Gastrocnemius medialis (tissue), 4 donors: ENCODE measurements around the gene TTLL12. TPM values are rescaled to one million over a fixed set of nuclear protein-coding genes. Genes with fewer than 3 reads are reported as not detected.

Experiments
- ATAC-seq, 2 donors: fragments of 150-250 bp; one replicate each; pipeline ENCODE4 v1.9.1; 2016
- DNase-seq, 2 donors: peaks; one replicate each; pipeline ENCODE4 v3.0.0-alpha.2; 2019
- H3K27ac ChIP-seq, 4 donors: fragments of 200-600 bp; sonication (generic); 1 replicate in 1 of 4; 2 replicates in 3 of 4; pipeline ENCODE4 v1.5.1; 2016 to 2018; ENCODE audit warnings: mild to moderate bottlenecking in 2 of 4, moderate library complexity in 1 of 4
- H3K27me3 ChIP-seq, 3 donors: fragments of 200-600 bp; sonication (generic) in 2 of 3; 1 replicate in 1 of 3; 2 replicates in 2 of 3; pipeline versions ENCODE4 v1.5.1 to v1.6.0; 2016 to 2019; ENCODE audit warnings: mild to moderate bottlenecking in 1 of 3, moderate library complexity in 1 of 3
- H3K36me3 ChIP-seq, 2 donors: fragments of 200-600 bp; sonication (generic) in 1 of 2; one replicate each; pipeline ENCODE4 v1.5.1; 2017 to 2018
- H3K4me1 ChIP-seq, 2 donors: fragments of 200-600 bp; sonication (generic) in 1 of 2; one replicate each; pipeline ENCODE4 v1.5.1; 2016 to 2017; ENCODE audit warnings: mild to moderate bottlenecking in 2 of 2
- H3K4me3 ChIP-seq, 4 donors: fragments of 200-600 bp; sonication (generic) in 3 of 4; 1 replicate in 1 of 4; 2 replicates in 3 of 4; pipeline ENCODE4 v1.5.1; 2016 to 2019; ENCODE audit warnings: mild to moderate bottlenecking in 2 of 4
- H3K9me3 ChIP-seq, 3 donors: fragments of 200-600 bp; sonication (generic) in 2 of 3; 1 replicate in 1 of 3; 2 replicates in 2 of 3; pipeline ENCODE4 v1.5.1; 2016 to 2019
- CTCF ChIP-seq, 5 experiments: fragments of 450-650 bp in 3 of 5; fragments of 200-600 bp in 2 of 5; sonication (generic) in 2 of 5; IDR thresholded peaks in 4 of 5; conservative IDR thresholded peaks in 1 of 5; 1 replicate in 4 of 5; 2 replicates in 1 of 5; pipeline ENCODE4 v1.5.1; 2016 to 2019; ENCODE audit warnings: antibody characterized with exemption in 5 of 5, mild to moderate bottlenecking in 3 of 5, moderate library complexity in 3 of 5
- POLR2A ChIP-seq, 2 donors: fragments of 450-650 bp; IDR thresholded peaks; one replicate each; pipeline ENCODE4 v1.6.1; 2017; ENCODE audit warnings: antibody characterized with exemption in 2 of 2, mild to moderate bottlenecking in 2 of 2, moderate library complexity in 2 of 2
- in situ Hi-C, 4 donors: fragments of 200-750 bp; cut with MboI; loops; one replicate each; pipeline versions ENCODE4 v1.15.0 to v1.8.0; 2017; ENCODE audit warnings: low sequenced_read_pairs in 4 of 4
- intact Hi-C: fragments of 100-400 bp; cut with DNase I; formaldehyde crosslinking; loops from one replicate; pipeline ENCODE4 v1.15.1; 2023; ENCODE audit warnings: low total_unique reads
- total RNA-seq, 4 donors: library from RNA; depleted of rRNA; stranded (reverse); fragments of >200 nt; gene quantifications; one replicate each; pipeline versions ENCODE4 v1.1.0 to v1.2.3, GENCODE V29; 2016

The TTLL12 gene
- total RNA-seq, 4 donors from 2014 or later, result 13.7 to 41.8 (median 19.6) TPM

- Histone ChIP-seq H3K4me3 (no peak overlapping the region), H3K27ac (no peak overlapping the region), H3K36me3 (no peaks in the 10 kb centered on the region), H3K9me3 (no peaks in the 10 kb centered on the region), H3K4me1 (peaks cover 10 to 12% of the 10 kb centered on the region in 2 donors), H3K27me3 (peaks cover 0 to under 1% (median 0%) of the 10 kb centered on the region in 3 donors)
- intact Hi-C loops (no loop called here), in situ Hi-C loops (no loop called here)
- no peak for ATAC-seq
- TF ChIP-seq CTCF (IDR thresholded peaks at IDR 0.05 in 4 of 5, conservative IDR thresholded peaks at IDR 0.05 in 1 of 5), result no peak
- no peak for TF ChIP-seq POLR2A (IDR thresholded peaks at IDR 0.05)
- DNase-seq, result no peak
These were observed 2.1 kb upstream of the TTLL12 start for GRCh38 chr22:43188829-43189545.

- ATAC-seq (peak; percentile 83 to 88), DNase-seq (peak; percentile 84 to 94)
- in situ Hi-C loops, result no loop called here
- H3K36me3 ChIP-seq, result no peaks in the 10 kb centered on the region
- peak overlapping the region; percentile 77 to 87 (median 80) for H3K27ac ChIP-seq
- intact Hi-C loops, result loop anchor here (2.0 kb wide), 1 partner anchor 45 kb away; the partner anchor contains the start of gene MCAT
- TF ChIP-seq CTCF (IDR thresholded peaks at IDR 0.05 in 4 of 5, conservative IDR thresholded peaks at IDR 0.05 in 1 of 5) (peak; percentile 55 to 81 (median 75)), POLR2A (IDR thresholded peaks at IDR 0.05) (peak; percentile 37 to 45)
- H3K27me3 ChIP-seq, result no peaks in the 10 kb centered on the region
- peaks cover 10 to 12% of the 10 kb centered on the region in 2 donors for H3K4me1 ChIP-seq
- peak overlapping the region; percentile 56 to 66 (median 62) for H3K4me3 ChIP-seq
- no peaks in the 10 kb centered on the region for H3K9me3 ChIP-seq
These were observed 501 bp upstream of the TTLL12 start for GRCh38 chr22:43187171-43188099.

GRCh38 chr22:43185860-43186261 is 1.1 kb downstream of the TTLL12 start:
- peak; percentile 15 to 33 for DNase-seq
- intact Hi-C loops (loop anchor here (1.0 to 2.0 kb wide), 2 partner anchors 34 to 43 kb away; partner anchors contain the start of gene MCAT), in situ Hi-C loops (no loop called here)
- Histone ChIP-seq H3K27ac (peak overlapping the region in 3 of 4 donors; percentile 68 to 86 (median 76)), H3K4me3 (peak overlapping the region; percentile 54 to 76 (median 70)), H3K4me1 (peaks cover 10 to 12% of the 10 kb centered on the region in 2 donors), H3K36me3 (no peaks in the 10 kb centered on the region), H3K9me3 (no peaks in the 10 kb centered on the region), H3K27me3 (no peaks in the 10 kb centered on the region)
- TF ChIP-seq CTCF (IDR thresholded peaks at IDR 0.05 in 4 of 5, conservative IDR thresholded peaks at IDR 0.05 in 1 of 5) (no peak), POLR2A (IDR thresholded peaks at IDR 0.05) (no peak)
- ATAC-seq, result peak in 1 of 2 donors; percentile 27

GRCh38 chr22:43183496-43184277 is 3.2 kb downstream of the TTLL12 start:
- Histone ChIP-seq H3K27me3 (no peaks in the 10 kb centered on the region), H3K36me3 (peaks cover 0 to 11% of the 10 kb centered on the region in 2 donors), H3K4me1 (peaks cover 10 to 12% of the 10 kb centered on the region in 2 donors), H3K27ac (no peak overlapping the region), H3K9me3 (no peaks in the 10 kb centered on the region), H3K4me3 (no peak overlapping the region)
- ATAC-seq, result no peak
- in situ Hi-C loops (no loop called here), intact Hi-C loops (no loop called here)
- no peak for TF ChIP-seq POLR2A (IDR thresholded peaks at IDR 0.05)
- no peak for TF ChIP-seq CTCF (IDR thresholded peaks at IDR 0.05 in 4 of 5, conservative IDR thresholded peaks at IDR 0.05 in 1 of 5)
- DNase-seq, result no peak
